ENCODE data around the gene HLF.

HLF gene

DNA sequence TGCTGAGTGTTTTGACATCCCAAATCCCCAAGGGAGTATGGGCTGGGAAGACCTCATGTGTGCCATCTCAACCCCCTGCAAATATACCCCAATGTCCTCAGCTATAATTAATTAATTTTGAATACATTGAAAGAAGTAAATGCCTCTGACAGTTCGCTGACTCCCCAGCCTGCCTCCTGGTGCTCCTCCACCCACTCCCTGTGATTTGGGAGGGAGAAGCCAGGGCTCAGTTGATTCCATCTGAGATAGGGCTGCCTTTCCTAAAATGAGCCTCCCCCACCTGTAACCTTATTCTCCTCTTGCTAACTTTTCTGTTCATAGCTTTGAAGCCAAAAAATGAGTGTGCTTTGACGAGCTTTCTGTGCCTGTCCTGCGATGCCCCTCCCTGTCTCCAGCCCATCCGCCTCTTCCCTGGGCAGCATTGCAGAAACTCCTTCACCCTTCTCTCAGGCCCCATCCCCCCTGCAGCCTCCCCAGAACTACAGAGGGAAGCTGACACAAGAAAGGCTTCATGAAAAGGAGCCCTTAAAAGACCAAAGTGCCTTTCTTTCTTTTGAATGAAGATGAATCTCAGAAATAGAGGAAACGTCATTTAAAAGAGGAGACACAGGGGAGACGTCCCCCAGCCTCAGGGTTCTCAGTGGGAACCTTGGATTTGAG lies 70.3 kb downstream of the HLF start:
- Histone ChIP-seq H3K4me2 (ENCODE audit: low read length) (no peak overlapping the region), H4K8ac (ENCODE audit: low read depth, low read length) (no peak overlapping the region), H3K4me1 (ENCODE audit: control insufficient read depth in 1 of 2, insufficient read depth in 2 of 2, low read length in 2 of 2) (peaks cover 0 to 2% of the 10 kb centered on the region in 2 experiments), H3K4ac (ENCODE audit: low read depth, low read length) (no peak overlapping the region), H3K27ac (ENCODE audit: low read depth, low read length) (no peak overlapping the region), H2AFZ (ENCODE audit: insufficient read depth, low read length, poor library complexity) (no peak overlapping the region), H3K23ac (ENCODE audit: low read length) (no peak overlapping the region), H4K91ac (ENCODE audit: low read depth, low read length) (no peak overlapping the region), H3K27me3 (ENCODE audit: insufficient read depth, low read length) (no peaks in the 10 kb centered on the region), H2AK5ac (ENCODE audit: low read length) (no peak overlapping the region), H3K79me2 (ENCODE audit: control insufficient read depth, insufficient read depth, low read length, poor library complexity) (no peaks in the 10 kb centered on the region), H2BK5ac (ENCODE audit: low read depth, low read length, poor library complexity) (no peak overlapping the region), H2BK120ac (ENCODE audit: insufficient read depth, low read length, poor library complexity) (no peak overlapping the region), H3K79me1 (ENCODE audit: low read length) (no peaks in the 10 kb centered on the region), H2BK12ac (ENCODE audit: low read length) (no peak overlapping the region), H3K9ac (ENCODE audit: low read length) (no peak overlapping the region), H3K18ac (ENCODE audit: low read length) (no peak overlapping the region), H3K4me3 (ENCODE audit: low read depth, low read length) (no peak overlapping the region), H3K14ac (ENCODE audit: low read length) (no peak overlapping the region), H3K36me3 (ENCODE audit: control insufficient read depth in 1 of 2, insufficient read depth in 2 of 2, low read length in 2 of 2) (no peaks in the 10 kb centered on the region), H3K9me3 (ENCODE audit: insufficient read depth, low read depth, low read length) (peaks cover 1% of the 10 kb centered on the region), H4K12ac (ENCODE audit: low read depth, low read length) (no peak overlapping the region)
- no CpG with 5 or more reads among the region's 6 CpGs for WGBS (ENCODE audit: extremely low coverage, insufficient coverage, insufficient read length)
- no peak for DNase-seq

DNA sequence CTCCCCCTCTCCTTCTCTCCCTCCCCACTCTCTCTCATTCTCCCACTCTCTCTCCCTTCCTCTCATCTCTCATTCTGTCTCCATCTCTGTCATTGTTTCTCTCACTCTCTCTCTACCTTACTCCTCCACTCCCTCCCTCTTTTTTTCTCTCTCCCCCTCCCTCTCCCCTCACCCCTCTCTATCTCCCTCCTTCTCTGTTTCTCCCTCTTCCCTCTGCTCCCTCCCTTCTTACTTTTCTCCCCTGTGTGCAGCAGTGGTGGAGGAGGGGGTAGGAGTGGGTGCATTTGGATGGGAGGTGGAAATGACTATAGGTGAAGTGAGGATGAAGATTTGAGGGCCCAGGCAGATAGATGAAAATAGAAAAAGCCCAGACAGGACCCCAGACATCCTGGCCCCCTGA lies 70.9 kb downstream of the HLF start:
- H4K91ac ChIP-seq (ENCODE audit: low read depth, low read length) = no peak overlapping the region
- H3K23ac ChIP-seq (ENCODE audit: low read length) = no peak overlapping the region
- no peak overlapping the region for H3K9ac ChIP-seq (ENCODE audit: low read length)
- H3K4me2 ChIP-seq (ENCODE audit: low read length) = no peak overlapping the region
- H3K14ac ChIP-seq (ENCODE audit: low read length) = no peak overlapping the region
- H2BK120ac ChIP-seq (ENCODE audit: insufficient read depth, low read length, poor library complexity) = no peak overlapping the region
- no peaks in the 10 kb centered on the region for H3K36me3 ChIP-seq (ENCODE audit: control insufficient read depth in 1 of 2, insufficient read depth in 2 of 2, low read length in 2 of 2)
- DNase-seq = no peak
- H2BK12ac ChIP-seq (ENCODE audit: low read length) = no peak overlapping the region
- no peak overlapping the region for H4K8ac ChIP-seq (ENCODE audit: low read depth, low read length)
- no peak overlapping the region for H3K18ac ChIP-seq (ENCODE audit: low read length)
- H3K4me1 ChIP-seq (ENCODE audit: control insufficient read depth in 1 of 2, insufficient read depth in 2 of 2, low read length in 2 of 2) = peaks cover 0 to 2% of the 10 kb centered on the region in 2 experiments
- H3K79me2 ChIP-seq (ENCODE audit: control insufficient read depth, insufficient read depth, low read length, poor library complexity) = no peaks in the 10 kb centered on the region
- H2AFZ ChIP-seq (ENCODE audit: insufficient read depth, low read length, poor library complexity) = no peak overlapping the region
- no peaks in the 10 kb centered on the region for H3K79me1 ChIP-seq (ENCODE audit: low read length)
- H3K27ac ChIP-seq (ENCODE audit: low read depth, low read length) = no peak overlapping the region
- H3K27me3 ChIP-seq (ENCODE audit: insufficient read depth, low read length) = no peaks in the 10 kb centered on the region
- H3K4me3 ChIP-seq (ENCODE audit: low read depth, low read length) = no peak overlapping the region
- no peak overlapping the region for H4K12ac ChIP-seq (ENCODE audit: low read depth, low read length)
- no peak overlapping the region for H2AK5ac ChIP-seq (ENCODE audit: low read length)
- H2BK5ac ChIP-seq (ENCODE audit: low read depth, low read length, poor library complexity) = no peak overlapping the region
- H3K9me3 ChIP-seq (ENCODE audit: insufficient read depth, low read depth, low read length) = peaks cover 1% of the 10 kb centered on the region
- H3K4ac ChIP-seq (ENCODE audit: low read depth, low read length) = no peak overlapping the region

GRCh38 chr17:55336426-55336825 lies 71.7 kb downstream of the HLF start:
- no peak overlapping the region for H2BK12ac ChIP-seq (ENCODE audit: low read length)
- no peak overlapping the region for H2BK120ac ChIP-seq (ENCODE audit: insufficient read depth, low read length, poor library complexity)
- H2AK5ac ChIP-seq (ENCODE audit: low read length) = no peak overlapping the region
- no peak overlapping the region for H2AFZ ChIP-seq (ENCODE audit: insufficient read depth, low read length, poor library complexity)
- H3K23ac ChIP-seq (ENCODE audit: low read length) = no peak overlapping the region
- no peak overlapping the region for H4K12ac ChIP-seq (ENCODE audit: low read depth, low read length)
- H3K27ac ChIP-seq (ENCODE audit: low read depth, low read length) = no peak overlapping the region
- H3K9ac ChIP-seq (ENCODE audit: low read length) = no peak overlapping the region
- no peak overlapping the region for H4K91ac ChIP-seq (ENCODE audit: low read depth, low read length)
- no peak overlapping the region for H2BK5ac ChIP-seq (ENCODE audit: low read depth, low read length, poor library complexity)
- no peaks in the 10 kb centered on the region for H3K27me3 ChIP-seq (ENCODE audit: insufficient read depth, low read length)
- no peak overlapping the region for H3K14ac ChIP-seq (ENCODE audit: low read length)
- no peak overlapping the region for H4K8ac ChIP-seq (ENCODE audit: low read depth, low read length)
- no peaks in the 10 kb centered on the region for H3K79me2 ChIP-seq (ENCODE audit: control insufficient read depth, insufficient read depth, low read length, poor library complexity)
- DNase-seq = no peak
- no CpG with 5 or more reads among the region's 2 CpGs for WGBS (ENCODE audit: extremely low coverage, insufficient coverage, insufficient read length)
- H3K4me2 ChIP-seq (ENCODE audit: low read length) = no peak overlapping the region
- H3K18ac ChIP-seq (ENCODE audit: low read length) = no peak overlapping the region
- peaks cover 1 to 2% of the 10 kb centered on the region in 2 experiments for H3K4me1 ChIP-seq (ENCODE audit: control insufficient read depth in 1 of 2, insufficient read depth in 2 of 2, low read length in 2 of 2)
- no peak overlapping the region for H3K4ac ChIP-seq (ENCODE audit: low read depth, low read length)
- H3K9me3 ChIP-seq (ENCODE audit: insufficient read depth, low read depth, low read length) = peaks cover 1% of the 10 kb centered on the region
- H3K79me1 ChIP-seq (ENCODE audit: low read length) = no peaks in the 10 kb centered on the region
- no peak overlapping the region for H3K4me3 ChIP-seq (ENCODE audit: low read depth, low read length)
- no peaks in the 10 kb centered on the region for H3K36me3 ChIP-seq (ENCODE audit: control insufficient read depth in 1 of 2, insufficient read depth in 2 of 2, low read length in 2 of 2)

- H2AK5ac ChIP-seq (ENCODE audit: low read length) = no peak overlapping the region
- H3K23ac ChIP-seq (ENCODE audit: low read length) = no peak overlapping the region
- H4K12ac ChIP-seq (ENCODE audit: low read depth, low read length) = no peak overlapping the region
- H3K4me1 ChIP-seq (ENCODE audit: control insufficient read depth in 1 of 2, insufficient read depth in 2 of 2, low read length in 2 of 2) = peaks cover 5 to 7% of the 10 kb centered on the region in 2 experiments
- no peak overlapping the region for H2BK12ac ChIP-seq (ENCODE audit: low read length)
- H2BK120ac ChIP-seq (ENCODE audit: insufficient read depth, low read length, poor library complexity) = no peak overlapping the region
- no peaks in the 10 kb centered on the region for H3K79me1 ChIP-seq (ENCODE audit: low read length)
- H2BK5ac ChIP-seq (ENCODE audit: low read depth, low read length, poor library complexity) = no peak overlapping the region
- H3K4me3 ChIP-seq (ENCODE audit: low read depth, low read length) = no peak overlapping the region
- H3K4ac ChIP-seq (ENCODE audit: low read depth, low read length) = no peak overlapping the region
- H2AFZ ChIP-seq (ENCODE audit: insufficient read depth, low read length, poor library complexity) = no peak overlapping the region
- WGBS (ENCODE audit: extremely low coverage, insufficient coverage, insufficient read length) = no CpG with 5 or more reads among the region's 3 CpGs
- no peak overlapping the region for H3K9ac ChIP-seq (ENCODE audit: low read length)
- H3K79me2 ChIP-seq (ENCODE audit: control insufficient read depth, insufficient read depth, low read length, poor library complexity) = no peaks in the 10 kb centered on the region
- no peak overlapping the region for H3K4me2 ChIP-seq (ENCODE audit: low read length)
- no peak overlapping the region for H3K27ac ChIP-seq (ENCODE audit: low read depth, low read length)
- no peak overlapping the region for H3K18ac ChIP-seq (ENCODE audit: low read length)
- DNase-seq = no peak
- peaks cover 1% of the 10 kb centered on the region for H3K9me3 ChIP-seq (ENCODE audit: insufficient read depth, low read depth, low read length)
- H4K8ac ChIP-seq (ENCODE audit: low read depth, low read length) = no peak overlapping the region
- no peak overlapping the region for H4K91ac ChIP-seq (ENCODE audit: low read depth, low read length)
- no peaks in the 10 kb centered on the region for H3K36me3 ChIP-seq (ENCODE audit: control insufficient read depth in 1 of 2, insufficient read depth in 2 of 2, low read length in 2 of 2)
- no peaks in the 10 kb centered on the region for H3K27me3 ChIP-seq (ENCODE audit: insufficient read depth, low read length)
- no peak overlapping the region for H3K14ac ChIP-seq (ENCODE audit: low read length)
Measured at GRCh38 chr17:55340176-55340575, 75.4 kb downstream of the HLF start.

Measured in trophoblast cell (in vitro differentiated cells and primary cell).